Testis (tissue), 2 donors: ENCODE measurements around the gene AFG1L.

ENCODE experiments used
- CTCF ChIP-seq, 3 experiments: fragments of 450-650 bp in 2 of 3; fragments of 200-600 bp in 1 of 3; sonication (generic) in 1 of 3; IDR thresholded peaks; one replicate each; pipeline ENCODE4 v1.5.1; 2016 to 2019; ENCODE audit warnings: antibody characterized with exemption in 3 of 3, mild to moderate bottlenecking in 2 of 3, moderate library complexity in 1 of 3
- POLR2A ChIP-seq: fragments of 450-650 bp; IDR thresholded peaks from one replicate; pipeline ENCODE4 v1.6.1; 2017; ENCODE audit warnings: antibody characterized with exemption, mild to moderate bottlenecking, moderate library complexity

GRCh38 chr6:108442770-108443520 lies 148.1 kb downstream of the AFG1L start:
- TF ChIP-seq CTCF (IDR thresholded peaks at IDR 0.05) (no peak), POLR2A (no peak)
